MCF 10A (cell line): Measurements from ENCODE around the gene CTSE. TPM values are rescaled to one million over a fixed set of nuclear protein-coding genes. Genes with fewer than 3 reads are reported as not detected.
"Not testable (repeated sequence)": the region's sequence is repeated elsewhere in the genome, so short reads cannot be mapped to it uniquely, and the experiment has no call there.

Experiments
- BruUV-seq: library from RNA; stranded (reverse); fragments of 400-500 nt; replicated peaks from 2 replicates; lab custom pipeline; 2021; lab: Mats Ljungman, UMichigan
- CTCF ChIA-PET: fragments of 300-600 bp; sonication (Branson Sonifier 250); formaldehyde crosslinking; extraction: SDS; loops from one replicate; lab custom pipeline; 2021; ENCODE audit warnings: antibody characterized with exemption, inconsistent platforms; lab: Yijun Ruan, JAX
- POLR2A ChIA-PET: fragments of 300-600, 350-650 bp; sonication (Branson Sonifier 250); formaldehyde crosslinking; extraction: SDS; loops from one replicate; lab custom pipeline; 2020; ENCODE audit warnings: antibody characterized with exemption, inconsistent platforms; lab: Yijun Ruan, JAX
- DNase-seq: peaks from one replicate; pipeline ENCODE4 v3.0.0-alpha.2; 2018; ENCODE audit not compliant: unreplicated experiment
- H3K27ac Mint-ChIP-seq: one replicate; pipeline ENCODE4 v1.8.0; 2022; ENCODE audit warnings: mild to moderate bottlenecking, low read depth, mixed read lengths; ENCODE audit not compliant: unreplicated experiment
- H3K27me3 Mint-ChIP-seq: one replicate; pipeline ENCODE4 v1.8.0; 2022; ENCODE audit warnings: mixed read lengths; ENCODE audit not compliant: insufficient read depth, unreplicated experiment
- H3K36me3 Mint-ChIP-seq: one replicate; pipeline ENCODE4 v1.8.0; 2022; ENCODE audit warnings: mild to moderate bottlenecking, moderate library complexity, mixed read lengths; ENCODE audit not compliant: insufficient read depth, unreplicated experiment
- H3K4me1 Mint-ChIP-seq: one replicate; pipeline ENCODE4 v1.8.0; 2022; ENCODE audit warnings: mixed read lengths; ENCODE audit not compliant: insufficient read depth, unreplicated experiment
- H3K4me3 Mint-ChIP-seq: one replicate; pipeline ENCODE4 v1.8.0; 2022; ENCODE audit warnings: mild to moderate bottlenecking, moderate library complexity, mixed read lengths; ENCODE audit not compliant: unreplicated experiment
- H3K9me3 Mint-ChIP-seq: one replicate; pipeline ENCODE4 v1.8.0; 2022; ENCODE audit warnings: mixed read lengths; ENCODE audit not compliant: unreplicated experiment
- intact Hi-C: fragments of 100-400 bp; cut with micrococcal nuclease; formaldehyde crosslinking; loops from 2 replicates; pipeline ENCODE4 v1.14.1; 2022
- total RNA-seq: library from RNA; stranded (reverse); gene quantifications from 2 replicates; pipeline ENCODE4 v1.2.3, GENCODE V29; 2022
- TF ChIP-seq, protein P1 (sequence below): fragments of 200-600 bp; IDR thresholded peaks from one replicate; pipeline ENCODE4 v1.8.0; 2022; ENCODE audit warnings: antibody characterized with exemption, mild to moderate bottlenecking; ENCODE audit not compliant: unreplicated experiment

CTSE gene
- total RNA-seq, 1 experiment from 2014 or later = 0.79 TPM

DNA sequence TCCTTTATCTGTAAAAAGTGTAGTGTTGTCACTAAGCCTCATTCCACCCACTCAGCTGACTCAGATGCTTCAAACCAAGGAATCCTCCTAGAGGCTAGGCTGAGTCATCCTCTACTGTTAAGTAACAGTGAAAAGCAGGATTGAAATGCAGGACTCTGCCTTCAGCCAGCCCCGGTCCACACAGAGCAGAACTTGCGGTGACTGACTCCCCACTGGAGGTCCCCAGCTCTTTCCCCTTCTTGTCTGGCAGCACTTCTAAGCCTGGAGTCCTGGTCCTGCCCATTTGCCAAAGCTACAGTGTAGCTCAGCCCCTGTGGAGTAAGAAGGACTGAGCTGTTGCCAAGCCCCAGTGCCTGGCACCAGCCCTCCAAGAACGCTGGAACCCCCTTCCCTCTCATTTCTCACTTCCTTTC lies 22.2 kb downstream of the CTSE start:
- Mint-ChIP-seq H3K4me3 (peak overlapping the region; percentile 69), H3K4me1 (peaks cover 37% of the 10 kb centered on the region), H3K27me3 (no peaks in the 10 kb centered on the region), H3K9me3 (peaks cover 6% of the 10 kb centered on the region), H3K36me3 (no peaks in the 10 kb centered on the region), H3K27ac (peak overlapping the region; percentile 75)
- TF ChIP-seq, protein P1, sequence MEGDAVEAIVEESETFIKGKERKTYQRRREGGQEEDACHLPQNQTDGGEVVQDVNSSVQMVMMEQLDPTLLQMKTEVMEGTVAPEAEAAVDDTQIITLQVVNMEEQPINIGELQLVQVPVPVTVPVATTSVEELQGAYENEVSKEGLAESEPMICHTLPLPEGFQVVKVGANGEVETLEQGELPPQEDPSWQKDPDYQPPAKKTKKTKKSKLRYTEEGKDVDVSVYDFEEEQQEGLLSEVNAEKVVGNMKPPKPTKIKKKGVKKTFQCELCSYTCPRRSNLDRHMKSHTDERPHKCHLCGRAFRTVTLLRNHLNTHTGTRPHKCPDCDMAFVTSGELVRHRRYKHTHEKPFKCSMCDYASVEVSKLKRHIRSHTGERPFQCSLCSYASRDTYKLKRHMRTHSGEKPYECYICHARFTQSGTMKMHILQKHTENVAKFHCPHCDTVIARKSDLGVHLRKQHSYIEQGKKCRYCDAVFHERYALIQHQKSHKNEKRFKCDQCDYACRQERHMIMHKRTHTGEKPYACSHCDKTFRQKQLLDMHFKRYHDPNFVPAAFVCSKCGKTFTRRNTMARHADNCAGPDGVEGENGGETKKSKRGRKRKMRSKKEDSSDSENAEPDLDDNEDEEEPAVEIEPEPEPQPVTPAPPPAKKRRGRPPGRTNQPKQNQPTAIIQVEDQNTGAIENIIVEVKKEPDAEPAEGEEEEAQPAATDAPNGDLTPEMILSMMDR = no peak
- BruUV-seq = no TSS peak
- CTCF ChIA-PET = interaction anchor here (0.6 to 8.4 kb wide), 12 partner anchors 17 to 220 kb away, joined by 3 to 65 read pairs (median 6); no protein-coding TSS in a partner anchor
- peak; percentile 99 for DNase-seq
- intact Hi-C loops = no loop called here
- POLR2A ChIA-PET = interaction anchor here (0.7 to 5.0 kb wide), 18 partner anchors 10 to 683 kb away, joined by 3 to 89 read pairs (median 5); no protein-coding TSS in a partner anchor

DNA sequence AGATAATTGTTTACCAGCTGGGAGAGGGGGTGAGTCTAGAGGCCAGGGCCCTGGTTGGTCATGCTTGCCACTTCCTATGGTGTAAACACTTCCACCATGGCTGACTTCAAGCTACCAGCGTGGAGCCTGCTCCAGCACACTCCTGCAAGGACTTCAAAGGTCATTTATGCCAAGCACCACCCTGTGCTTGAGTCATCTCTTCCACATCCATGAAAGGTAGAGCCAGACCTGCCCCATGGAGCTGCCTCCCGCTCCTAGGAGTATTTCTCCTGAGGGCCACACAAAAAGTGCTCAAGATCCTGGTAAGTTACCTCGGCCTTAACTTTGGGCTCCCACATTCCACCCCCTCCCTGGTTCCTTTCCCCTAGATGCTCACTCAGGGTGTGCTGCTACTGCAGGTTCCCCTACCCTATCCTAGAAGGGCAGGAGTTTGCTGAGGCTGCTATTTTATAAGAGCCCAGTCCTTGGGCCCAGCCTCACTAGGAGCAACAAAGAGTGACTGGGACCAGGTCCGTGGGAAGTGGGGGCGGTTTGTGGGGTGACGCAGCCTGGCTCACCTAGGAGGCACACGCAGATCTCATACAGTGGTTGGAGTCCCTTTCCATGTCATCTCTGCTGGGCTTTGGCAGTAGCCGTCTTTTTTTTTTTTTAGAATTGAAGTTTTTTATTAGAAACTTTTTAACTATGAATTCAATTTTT lies 22.9 kb downstream of the CTSE start:
- CTCF ChIA-PET = interaction anchor here (0.6 to 8.4 kb wide), 16 partner anchors 9 to 219 kb away, joined by 3 to 65 read pairs (median 5); no protein-coding TSS in a partner anchor
- Mint-ChIP-seq H3K4me3 (peak overlapping the region; percentile 69), H3K4me1 (peaks cover 37% of the 10 kb centered on the region), H3K36me3 (no peaks in the 10 kb centered on the region), H3K27ac (peak overlapping the region; percentile 75), H3K27me3 (no peaks in the 10 kb centered on the region), H3K9me3 (peaks cover 6% of the 10 kb centered on the region)
- BruUV-seq = no TSS peak
- peak; percentile 59 for DNase-seq
- POLR2A ChIA-PET = interaction anchor here (0.7 to 5.0 kb wide), 21 partner anchors 10 to 682 kb away, joined by 3 to 89 read pairs (median 5); no protein-coding TSS in a partner anchor
- TF ChIP-seq, protein P1 = no peak
- intact Hi-C loops = no loop called here

DNA sequence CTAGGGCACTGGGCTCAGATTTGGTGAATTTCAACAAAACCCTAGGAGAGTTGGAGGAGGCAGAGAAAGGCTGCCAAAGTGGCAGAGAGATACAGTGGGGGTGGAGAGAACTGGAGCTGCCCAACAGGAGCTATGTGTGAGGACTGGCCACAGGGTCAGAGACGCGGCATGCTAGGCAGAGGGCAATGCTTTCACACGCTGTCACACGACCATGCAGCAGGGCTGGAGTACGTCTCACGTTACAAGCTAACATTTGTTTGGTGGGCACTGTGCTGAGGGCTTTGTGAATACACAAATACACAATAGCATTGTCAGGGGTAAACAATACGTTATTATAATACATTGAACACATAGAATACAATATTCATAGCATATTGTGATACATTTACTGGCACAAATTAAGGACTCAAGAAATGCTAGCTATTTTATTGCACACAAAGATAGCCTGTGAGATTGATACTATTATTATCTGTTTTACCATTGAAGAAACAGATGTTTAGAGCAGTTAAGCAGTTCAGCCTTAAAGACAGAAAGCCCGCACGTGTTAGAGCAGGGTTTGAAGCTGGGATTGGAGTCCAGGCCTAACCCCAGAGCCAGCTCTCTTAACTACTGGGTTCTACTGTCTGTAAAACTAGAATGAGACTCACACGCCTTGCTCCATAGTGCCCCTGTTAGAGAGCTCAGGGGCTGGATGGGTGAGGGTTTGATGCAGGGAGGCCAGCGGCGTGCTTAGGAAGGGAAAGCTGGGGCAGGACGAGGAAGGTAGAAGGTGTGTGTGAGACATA lies 25.0 kb downstream of the CTSE start:
- ChIA-PET POLR2A (interaction anchor here (0.7 to 5.0 kb wide), 6 partner anchors 7 to 815 kb away, joined by 4 to 89 read pairs (median 24); no protein-coding TSS in a partner anchor), CTCF (interaction anchor here (0.5 to 8.4 kb wide), 15 partner anchors 9 to 586 kb away, joined by 3 to 65 read pairs (median 4); no protein-coding TSS in a partner anchor)
- Mint-ChIP-seq H3K4me3 (no peak overlapping the region), H3K27ac (no peak overlapping the region), H3K36me3 (peaks cover 2% of the 10 kb centered on the region), H3K9me3 (peaks cover 6% of the 10 kb centered on the region), H3K4me1 (peaks cover 24% of the 10 kb centered on the region), H3K27me3 (no peaks in the 10 kb centered on the region)
- no TSS peak for BruUV-seq
- DNase-seq = no peak
- TF ChIP-seq, protein P1 = no peak
- intact Hi-C loops = no loop called here

DNA sequence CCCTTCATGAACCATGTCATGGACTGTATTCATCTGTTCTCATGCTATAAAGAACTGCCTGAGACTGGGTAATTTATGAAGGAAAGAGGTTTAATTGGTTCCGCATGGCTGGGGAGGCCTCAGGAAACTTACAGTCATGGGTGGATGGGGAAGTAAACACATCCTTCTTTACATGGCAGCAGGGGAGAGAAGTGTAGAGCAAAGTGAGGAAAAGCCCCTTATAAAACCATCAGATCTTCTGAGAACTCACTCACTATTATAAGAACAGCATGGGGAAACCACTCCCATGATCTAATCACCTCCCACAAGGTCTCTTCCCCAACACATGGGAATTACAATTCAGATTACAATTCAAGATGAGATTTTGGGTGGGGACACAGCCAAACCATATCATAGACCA lies 27.1 kb downstream of the CTSE start:
- H3K27ac Mint-ChIP-seq, intact Hi-C loops, DNase-seq, H3K9me3 Mint-ChIP-seq, BruUV-seq, H3K4me1 Mint-ChIP-seq, H3K27me3 Mint-ChIP-seq, H3K4me3 Mint-ChIP-seq: not testable (repeated sequence)
- peaks cover 19% of the 10 kb centered on the region for H3K36me3 Mint-ChIP-seq
- ChIA-PET CTCF (interaction anchor here (1.2 to 8.4 kb wide), 6 partner anchors 13 to 111 kb away, joined by 3 to 61 read pairs (median 35); no protein-coding TSS in a partner anchor), POLR2A (interaction anchor here (0.9 to 1.2 kb wide), 2 partner anchors 12 to 19 kb away, joined by 3 to 4 read pairs; no protein-coding TSS in a partner anchor)
